K562 (cell line): ENCODE measurements around the gene NEB. TPM values are rescaled to one million over a fixed set of nuclear protein-coding genes. Genes with fewer than 3 reads are reported as not detected.

Experiments
- CBX2 ChIP-seq: fragments of 200-600 bp; sonication (generic); IDR thresholded peaks from one replicate; pipeline ENCODE4 v1.6.1; 2012; ENCODE audit warnings: mild to moderate bottlenecking, low read length, inconsistent platforms; ENCODE audit not compliant: insufficient read depth, poor library complexity, severe bottlenecking
- CLOCK ChIP-seq: fragments of 250-450 bp; sonication (Bioruptor Pico); IDR thresholded peaks from 2 replicates; pipeline ENCODE4 v1.4.0; 2020; ENCODE audit warnings: mild to moderate bottlenecking, moderate library complexity, borderline replicate concordance
- ELF2 ChIP-seq: fragments of 250-450 bp; sonication (Bioruptor Pico); IDR thresholded peaks from 2 replicates; pipeline ENCODE4 v1.5.0; 2021; ENCODE audit warnings: mild to moderate bottlenecking
- HIVEP1 ChIP-seq: fragments of 250-450 bp; sonication (Bioruptor Pico); IDR thresholded peaks from 2 replicates; pipeline ENCODE4 v1.4.0; 2020; ENCODE audit warnings: mild to moderate bottlenecking
- HOXB6 ChIP-seq: fragments of 250-450 bp; sonication (Bioruptor Pico); IDR thresholded peaks from 2 replicates; pipeline ENCODE4 v1.5.1; 2022; ENCODE audit warnings: mild to moderate bottlenecking, borderline replicate concordance
- KDM2B ChIP-seq: fragments of 250-450 bp; sonication (Bioruptor Pico); IDR thresholded peaks from 2 replicates; pipeline ENCODE4 v1.8.0; 2021; ENCODE audit warnings: mild to moderate bottlenecking, moderate library complexity
- LEF1 ChIP-seq: fragments of 450-650 bp; IDR thresholded peaks from 2 replicates; pipeline ENCODE4 v1.6.1; 2016; ENCODE audit warnings: mild to moderate bottlenecking
- NFYB ChIP-seq: IDR thresholded peaks from 2 replicates; pipeline ENCODE4 v1.6.1; 2011; ENCODE audit warnings: mild to moderate bottlenecking, moderate library complexity; ENCODE audit not compliant: insufficient read length; ENCODE audit errors: extremely low read depth
- PKNOX1 ChIP-seq: fragments of 450-650 bp; IDR thresholded peaks from 2 replicates; pipeline ENCODE4 v1.6.1; 2016
- TEAD2 ChIP-seq: fragments of 450-650 bp; IDR thresholded peaks from 2 replicates; pipeline ENCODE4 v1.6.1; 2016; ENCODE audit warnings: missing genetic modification characterization, control low read depth, missing compliant biosample characterization
- THRA ChIP-seq: fragments of 450-650 bp; IDR thresholded peaks from 2 replicates; pipeline ENCODE4 v1.6.1; 2017; ENCODE audit warnings: mild to moderate bottlenecking, moderate library complexity
- U2AF2 ChIP-seq: fragments of 200-400 bp; formaldehyde crosslinking; optimal IDR thresholded peaks from 2 replicates; pipeline ENCODE3; 2017; ENCODE audit warnings: low read depth, mild to moderate bottlenecking, low read length
- UBTF ChIP-seq, 2 experiments: IDR thresholded peaks; 2 replicates each; pipeline ENCODE4 v1.6.1; 2012; ENCODE audit warnings: improper control_type of control experiment in 2 of 2, low read depth in 2 of 2, low read length in 2 of 2, borderline replicate concordance in 1 of 2
- ZBTB1 ChIP-seq: sonication (generic); formaldehyde crosslinking; IDR thresholded peaks from 2 replicates; pipeline ENCODE4 v1.8.1; 2023; ENCODE audit warnings: missing genetic modification reagents, low read depth, mild to moderate bottlenecking, borderline replicate concordance
- ZNF263 ChIP-seq: sonication (generic); formaldehyde crosslinking; IDR thresholded peaks from 2 replicates; pipeline ENCODE4 v1.8.0; 2022; ENCODE audit warnings: mild to moderate bottlenecking, missing genetic modification reagents, borderline replicate concordance
- ZNF444 ChIP-seq: fragments of 250-450 bp; sonication (Bioruptor Pico); IDR thresholded peaks from 2 replicates; pipeline ENCODE4 v1.4.0; 2020; ENCODE audit warnings: mild to moderate bottlenecking, moderate library complexity
- ZNF511 ChIP-seq: sonication (generic); formaldehyde crosslinking; IDR thresholded peaks from 2 replicates; pipeline ENCODE4 v1.8.0; 2022; ENCODE audit warnings: mild to moderate bottlenecking, missing genetic modification reagents
- ZNF785 ChIP-seq: fragments of 250-450 bp; sonication (Bioruptor Pico); IDR thresholded peaks from 2 replicates; pipeline ENCODE4 v1.4.0; 2020; ENCODE audit warnings: mild to moderate bottlenecking
- ZSCAN32 ChIP-seq: fragments of 450-650 bp; formaldehyde crosslinking; IDR thresholded peaks from 2 replicates; pipeline ENCODE4 v1.4.0; 2020; ENCODE audit warnings: mild to moderate bottlenecking, moderate library complexity
- polyA plus RNA-seq, 8 experiments: library from polyadenylated mRNA; depleted of rRNA in 4 of 8; stranded (reverse) in 5 of 8; unstranded in 3 of 8; fragments of >200 nt; fragmentation: Nextera tagmentation in 2 of 8; fragmentation: Illumina TruSeq in 1 of 8; extraction: Ambion mirVana in 2 of 8; extraction: Trizol in 1 of 8; gene quantifications; 2 replicates each; pipeline versions ENCODE4 v1.2.1 to v1.2.3, GENCODE V29; 2011 to 2014; ENCODE audit warnings: inconsistent platforms in 1 of 8, missing spikeins in 1 of 8
- total RNA-seq, 7 experiments: library from RNA; depleted of rRNA in 6 of 7; stranded (reverse); fragments of >200 nt in 6 of 7; fragmentation: Illumina TruSeq in 2 of 7; extraction: Trizol in 2 of 7; gene quantifications; 2 replicates each; pipeline versions ENCODE4 v1.2.1 to v1.2.3, GENCODE V29; 2011 to 2021; ENCODE audit warnings: low replicate concordance in 1 of 7

NEB gene
- total and polyA plus RNA-seq, 9 of the 15 experiments (the other 6 are each of a cell fraction or from before 2014, with no cell fraction given), result 1.7 to 3.8 (median 2.9) TPM

- no peak for TF ChIP-seq UBTF (IDR thresholded peaks at IDR 0.05; ENCODE audit: borderline replicate concordance in 1 of 2, low read depth in 2 of 2, low read length in 2 of 2)
- 0 out of 2 replicates have a peak, but pooled peaks have one; percentile 27 for TF ChIP-seq CLOCK (CRISPR knock-in tag)
- TF ChIP-seq THRA, result no peak
- TF ChIP-seq NFYB, result no peak
- TF ChIP-seq ZNF511, result no peak
- TF ChIP-seq ELF2 (CRISPR knock-in tag), result no peak
- TF ChIP-seq ZNF444 (CRISPR knock-in tag), result 0 out of 2 replicates have a peak, but pooled peaks have one; percentile 18
- TF ChIP-seq HOXB6, result no peak
- no peak for TF ChIP-seq U2AF2
- no peak for TF ChIP-seq ZSCAN32 (CRISPR knock-in tag)
- TF ChIP-seq ZBTB1 (CRISPR knock-in tag), result no peak
- no peak for TF ChIP-seq TEAD2 (tag)
- no peak for TF ChIP-seq LEF1
- no peak for TF ChIP-seq CBX2
- TF ChIP-seq HIVEP1 (CRISPR knock-in tag), result 0 out of 2 replicates have a peak, but pooled peaks have one; percentile 30
- no peak for TF ChIP-seq PKNOX1
- 0 out of 2 replicates have a peak, but pooled peaks have one; percentile 16 for TF ChIP-seq ZNF785 (CRISPR knock-in tag)
- no peak for TF ChIP-seq KDM2B (CRISPR knock-in tag)
- TF ChIP-seq ZNF263 (CRISPR knock-in tag), result no peak
Observed at GRCh38 chr2:151781642-151782041, 47.4 kb upstream of the NEB start (continued).
